ENCODE data around the gene SPAG16. TPM values are rescaled to one million over a fixed set of nuclear protein-coding genes. Genes with fewer than 3 reads are reported as not detected.
A peak's percentile ranks its signal among the peaks of the same experiment; 100 is the strongest.

The SPAG16 gene
- total and polyA plus RNA-seq, 2 donors (not counting 1 experiment from before 2014, with no cell fraction given) = 3.4 to 8.6 TPM

GRCh38 chr2:213246497-213247281 is 37.6 kb upstream of the SPAG16 start:
- H2AFZ ChIP-seq (ENCODE audit: insufficient read depth, low read depth, low read length, poor library complexity, severe bottlenecking) = no peak overlapping the region
- peaks cover 5 to 6% of the 10 kb centered on the region in 2 donors for H3K4me1 ChIP-seq (ENCODE audit: control insufficient read depth in 2 of 2, insufficient read depth in 2 of 2, low read length in 2 of 2)
- no peak overlapping the region for H3K4me2 ChIP-seq (replicated peaks; ENCODE audit: low read depth, low read length, poor library complexity, severe bottlenecking)
- DNase-seq (peak; percentile 64), ATAC-seq (ENCODE audit: low read depth) (peak; percentile 76)
- Mint-ChIP-seq H3K9me3 (ENCODE audit: insufficient read depth) (no peaks in the 10 kb centered on the region), H3K4me1 (peaks cover 13% of the 10 kb centered on the region), H3K4me3 (no peak overlapping the region), H3K27me3 (no peaks in the 10 kb centered on the region), H3K27ac (no peak overlapping the region)
- POLR2A ChIA-PET = no interaction called here
- H4K20me1 ChIP-seq (ENCODE audit: control insufficient read depth, insufficient read depth, low read length, poor library complexity, severe bottlenecking) = no peaks in the 10 kb centered on the region
- H3K79me2 ChIP-seq (ENCODE audit: control insufficient read depth, insufficient read depth, low read length) = no peaks in the 10 kb centered on the region
- no peak for TF ChIP-seq EZH2 (IDR thresholded peaks at IDR 0.05; ENCODE audit: borderline replicate concordance, insufficient read depth, low read depth, low read length, poor library complexity, severe bottlenecking)
- TF ChIP-seq, protein P1, sequence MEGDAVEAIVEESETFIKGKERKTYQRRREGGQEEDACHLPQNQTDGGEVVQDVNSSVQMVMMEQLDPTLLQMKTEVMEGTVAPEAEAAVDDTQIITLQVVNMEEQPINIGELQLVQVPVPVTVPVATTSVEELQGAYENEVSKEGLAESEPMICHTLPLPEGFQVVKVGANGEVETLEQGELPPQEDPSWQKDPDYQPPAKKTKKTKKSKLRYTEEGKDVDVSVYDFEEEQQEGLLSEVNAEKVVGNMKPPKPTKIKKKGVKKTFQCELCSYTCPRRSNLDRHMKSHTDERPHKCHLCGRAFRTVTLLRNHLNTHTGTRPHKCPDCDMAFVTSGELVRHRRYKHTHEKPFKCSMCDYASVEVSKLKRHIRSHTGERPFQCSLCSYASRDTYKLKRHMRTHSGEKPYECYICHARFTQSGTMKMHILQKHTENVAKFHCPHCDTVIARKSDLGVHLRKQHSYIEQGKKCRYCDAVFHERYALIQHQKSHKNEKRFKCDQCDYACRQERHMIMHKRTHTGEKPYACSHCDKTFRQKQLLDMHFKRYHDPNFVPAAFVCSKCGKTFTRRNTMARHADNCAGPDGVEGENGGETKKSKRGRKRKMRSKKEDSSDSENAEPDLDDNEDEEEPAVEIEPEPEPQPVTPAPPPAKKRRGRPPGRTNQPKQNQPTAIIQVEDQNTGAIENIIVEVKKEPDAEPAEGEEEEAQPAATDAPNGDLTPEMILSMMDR (IDR thresholded peaks at IDR 0.05) = peak; percentile 97
- no peak overlapping the region for H3K4me3 ChIP-seq (ENCODE audit: control extremely low read depth in 1 of 5, extremely low read depth in 1 of 5, insufficient read depth in 1 of 5, low read depth in 2 of 5, low read length in 4 of 5)
- no peaks in the 10 kb centered on the region for H3K36me3 ChIP-seq (replicated peaks in 1 of 2; ENCODE audit: control extremely low read depth in 1 of 2, control insufficient read depth in 1 of 2, extremely low read depth in 1 of 2, insufficient read depth in 2 of 2, low read length in 1 of 2)
- H3K9me3 ChIP-seq (ENCODE audit: control extremely low read depth in 1 of 3, control insufficient read depth in 2 of 3, insufficient read depth in 1 of 3, low read length in 2 of 3) = no peaks in the 10 kb centered on the region
- CTCF ChIA-PET = interaction anchor here (1.1 to 1.8 kb wide), 5 partner anchors 37 to 688 kb away, joined by 3 to 8 read pairs (median 4); partner anchors contain the start of gene SPAG16
- H3K27ac ChIP-seq (ENCODE audit: low read length in 2 of 2) = no peak overlapping the region
- H3K9ac ChIP-seq (ENCODE audit: low read length) = no peak overlapping the region
- no CpG with 5 or more reads among the region's 4 CpGs for WGBS (ENCODE audit: insufficient coverage)
- intact Hi-C loops (cut with micrococcal nuclease) = loop anchor here (2.0 to 5.0 kb wide), 2 partner anchors 14 to 469 kb away; no protein-coding TSS in a partner anchor
- H3K27me3 ChIP-seq (replicated peaks in 1 of 4; ENCODE audit: control extremely low read depth in 1 of 4, control insufficient read depth in 3 of 4, insufficient read depth in 4 of 4, low read length in 3 of 4) = no peaks in the 10 kb centered on the region

- Histone ChIP-seq H3K9ac (ENCODE audit: low read length) (no peak overlapping the region), H2AFZ (ENCODE audit: insufficient read depth, low read depth, low read length, poor library complexity, severe bottlenecking) (no peak overlapping the region), H3K79me2 (ENCODE audit: control insufficient read depth, insufficient read depth, low read length) (no peaks in the 10 kb centered on the region), H3K27ac (ENCODE audit: low read length in 2 of 2) (no peak overlapping the region), H3K4me2 (replicated peaks; ENCODE audit: low read depth, low read length, poor library complexity, severe bottlenecking) (no peak overlapping the region), H3K9me3 (ENCODE audit: control extremely low read depth in 1 of 3, control insufficient read depth in 2 of 3, insufficient read depth in 1 of 3, low read length in 2 of 3) (no peaks in the 10 kb centered on the region), H3K36me3 (replicated peaks in 1 of 2; ENCODE audit: control extremely low read depth in 1 of 2, control insufficient read depth in 1 of 2, extremely low read depth in 1 of 2, insufficient read depth in 2 of 2, low read length in 1 of 2) (no peaks in the 10 kb centered on the region), H4K20me1 (ENCODE audit: control insufficient read depth, insufficient read depth, low read length, poor library complexity, severe bottlenecking) (no peaks in the 10 kb centered on the region), H3K4me3 (ENCODE audit: control extremely low read depth in 1 of 5, extremely low read depth in 1 of 5, insufficient read depth in 1 of 5, low read depth in 2 of 5, low read length in 4 of 5) (no peak overlapping the region), H3K27me3 (replicated peaks in 1 of 4; ENCODE audit: control extremely low read depth in 1 of 4, control insufficient read depth in 3 of 4, insufficient read depth in 4 of 4, low read length in 3 of 4) (no peaks in the 10 kb centered on the region), H3K4me1 (ENCODE audit: control insufficient read depth in 2 of 2, insufficient read depth in 2 of 2, low read length in 2 of 2) (peaks cover 5 to 6% of the 10 kb centered on the region in 2 donors)
- Mint-ChIP-seq H3K4me3 (no peak overlapping the region), H3K4me1 (peaks cover 7% of the 10 kb centered on the region), H3K9me3 (ENCODE audit: insufficient read depth) (no peaks in the 10 kb centered on the region), H3K27me3 (peaks cover 8% of the 10 kb centered on the region), H3K27ac (no peak overlapping the region)
- intact Hi-C loops (cut with micrococcal nuclease) = loop anchor here (2.0 to 5.0 kb wide), 2 partner anchors 15 to 470 kb away; no protein-coding TSS in a partner anchor
- POLR2A ChIA-PET = no interaction called here
- CTCF ChIA-PET = interaction anchor here (0.8 to 1.1 kb wide), 2 partner anchors 94 to 687 kb away, joined by 3 to 5 read pairs; no protein-coding TSS in a partner anchor
- DNase-seq (no peak), ATAC-seq (ENCODE audit: low read depth) (no peak)
- WGBS (ENCODE audit: insufficient coverage) = no CpG with 5 or more reads among the region's 4 CpGs
- TF ChIP-seq EZH2 (IDR thresholded peaks at IDR 0.05; ENCODE audit: borderline replicate concordance, insufficient read depth, low read depth, low read length, poor library complexity, severe bottlenecking) = no peak
- TF ChIP-seq, protein P1 (IDR thresholded peaks at IDR 0.05) = no peak
Observed at GRCh38 chr2:213247566-213247965, 36.7 kb upstream of the SPAG16 start.

Data from B cell (primary cell).